Panc1 (cell line): ENCODE measurements around the gene SLC8B1. TPM values are rescaled to one million over a fixed set of nuclear protein-coding genes. Genes with fewer than 3 reads are reported as not detected.

Source experiments
- ATAC-seq: fragments of 200-7000 bp; cut with Tn5 transposase; 2 replicates; pipeline ENCODE4 v1.9.1; 2020; ENCODE audit warnings: mild to moderate bottlenecking, moderate library complexity
- BruUV-seq: library from RNA; stranded (reverse); fragments of 400-500 nt; replicated peaks from 2 replicates; lab custom pipeline; 2021; lab: Mats Ljungman, UMichigan
- CTCF ChIA-PET: fragments of 300-600 bp; sonication (Branson Sonifier 250); formaldehyde crosslinking; loops from one replicate; lab custom pipeline; 2022; ENCODE audit warnings: antibody characterized with exemption; lab: Charles Lee
- POLR2A ChIA-PET: fragments of 300-600 bp; sonication (Branson Sonifier 250); formaldehyde crosslinking; loops from one replicate; lab custom pipeline; 2022; ENCODE audit warnings: antibody characterized with exemption; lab: Charles Lee
- DNase-seq: peaks from one replicate; pipeline ENCODE4 v3.0.0-alpha.2; 2010; ENCODE audit warnings: low read depth, low spot score
- H3K27ac ChIP-seq: 2 replicates; pipeline ENCODE4 v1.5.1; 2011; ENCODE audit warnings: mild to moderate bottlenecking, low read length, inconsistent platforms
- H3K27me3 ChIP-seq: fragments of 200-500 bp; sonication (Bioruptor generic); 2 replicates; pipeline ENCODE4 v1.6.0; 2014; ENCODE audit warnings: low read length, inconsistent platforms; ENCODE audit not compliant: control insufficient read depth, insufficient read depth
- H3K36me3 ChIP-seq: fragments of 200-500 bp; sonication (Bioruptor generic); 2 replicates; pipeline ENCODE4 v1.5.1; 2014; ENCODE audit warnings: inconsistent platforms, mild to moderate bottlenecking, low read length, moderate library complexity; ENCODE audit not compliant: control insufficient read depth, insufficient read depth
- H3K4me1 ChIP-seq: 2 replicates; pipeline ENCODE4 v1.5.1; 2011; ENCODE audit warnings: inconsistent platforms, mild to moderate bottlenecking, low read length, moderate library complexity; ENCODE audit not compliant: control insufficient read depth, insufficient read depth
- H3K4me3 ChIP-seq, 2 experiments: 2 replicates each; pipeline ENCODE4 v1.5.1; 2011 to 2012; ENCODE audit warnings: low read depth in 2 of 2, low read length in 2 of 2, mild to moderate bottlenecking in 2 of 2, inconsistent platforms in 1 of 2, moderate library complexity in 1 of 2
- H3K9me3 ChIP-seq: fragments of 200-500 bp; sonication (Bioruptor generic); 2 replicates; pipeline ENCODE4 v1.5.1; 2014; ENCODE audit warnings: low read depth, mild to moderate bottlenecking, inconsistent platforms, low read length, moderate library complexity; ENCODE audit not compliant: control insufficient read depth, insufficient read depth
- POLR2AphosphoS5 ChIP-seq: IDR thresholded peaks from 2 replicates; pipeline ENCODE4 v1.6.1; 2012; ENCODE audit warnings: mild to moderate bottlenecking, low read depth, low read length, moderate library complexity
- SIN3A ChIP-seq: IDR thresholded peaks from 2 replicates; pipeline ENCODE4 v1.6.1; 2012; ENCODE audit warnings: low read depth, mild to moderate bottlenecking, low read length, moderate library complexity, borderline replicate concordance; ENCODE audit not compliant: insufficient read depth
- TCF7L2 ChIP-seq: IDR thresholded peaks from 2 replicates; pipeline ENCODE4 v1.6.1; 2011; ENCODE audit warnings: mild to moderate bottlenecking, low read depth, low read length, inconsistent platforms
- in situ Hi-C: cut with HindIII; loops from 2 replicates; pipeline ENCODE4 v1.10.0; 2016; ENCODE audit warnings: low sequenced_read_pairs, low pct_unique_long_range_greater_than_20kb
- intact Hi-C: fragments of 100-400 bp; cut with micrococcal nuclease; formaldehyde crosslinking; loops from one replicate; pipeline ENCODE4 v1.10.0; 2022; ENCODE audit not compliant: unreplicated experiment
- total RNA-seq: library from RNA; stranded (reverse); gene quantifications from one replicate; pipeline ENCODE4 v1.2.1, GENCODE V29; 2021; ENCODE audit not compliant: unreplicated experiment
- TF ChIP-seq, protein P1 (sequence below), 2 experiments: IDR thresholded peaks; 2 replicates each; pipeline ENCODE4 v1.6.1; 2011 to 2012; ENCODE audit warnings: low read depth in 2 of 2, control low read depth in 1 of 2, low read length in 1 of 2, mild to moderate bottlenecking in 1 of 2, moderate library complexity in 1 of 2; ENCODE audit not compliant: insufficient read depth in 1 of 2
- TF ChIP-seq, protein P2 (sequence below): fragments of 450-650 bp; IDR thresholded peaks from 2 replicates; pipeline ENCODE4 v1.5.1; 2017; ENCODE audit warnings: mild to moderate bottlenecking

Gene SLC8B1
- total RNA-seq, 1 experiment from 2014 or later, result 26.7 TPM

DNA sequence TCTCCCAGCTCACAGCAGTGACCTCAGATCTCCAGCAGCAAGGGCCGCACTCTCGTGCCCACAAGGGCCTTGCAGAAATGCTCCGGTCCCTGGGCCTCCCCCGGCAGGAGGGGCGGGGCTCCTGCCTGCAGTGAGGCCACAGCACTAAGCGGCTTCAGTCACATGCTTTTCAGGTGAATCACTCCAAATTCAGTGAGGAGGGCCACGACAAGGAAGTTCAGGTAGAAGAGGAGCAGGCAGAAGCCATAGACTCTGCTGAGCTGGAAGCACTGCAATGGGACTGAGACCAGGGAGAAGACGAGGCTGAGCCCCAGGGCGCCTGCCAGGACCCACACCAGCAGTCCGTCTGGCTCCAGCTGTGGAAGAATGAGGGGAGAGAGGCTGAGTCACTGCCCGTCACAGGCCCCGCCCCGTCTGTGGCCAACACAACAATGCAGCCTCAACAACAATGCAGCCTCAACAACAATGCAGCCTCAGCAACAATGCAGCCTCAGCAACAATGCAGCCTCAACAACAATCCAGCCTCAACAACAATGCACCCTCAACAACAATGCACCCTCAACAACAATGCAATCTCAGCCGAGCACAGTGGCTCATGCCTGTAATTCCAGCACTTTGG is 35.2 kb downstream of the SLC8B1 start:
- ATAC-seq (peak; percentile 83), DNase-seq (peak; percentile 28)
- no peak overlapping the region for H3K4me3 ChIP-seq
- POLR2A ChIA-PET, result no interaction called here
- peaks cover 8% of the 10 kb centered on the region for H3K4me1 ChIP-seq
- TF ChIP-seq TCF7L2 (no peak), SIN3A (no peak), POLR2AphosphoS5 (no peak)
- TF ChIP-seq, protein P1, sequence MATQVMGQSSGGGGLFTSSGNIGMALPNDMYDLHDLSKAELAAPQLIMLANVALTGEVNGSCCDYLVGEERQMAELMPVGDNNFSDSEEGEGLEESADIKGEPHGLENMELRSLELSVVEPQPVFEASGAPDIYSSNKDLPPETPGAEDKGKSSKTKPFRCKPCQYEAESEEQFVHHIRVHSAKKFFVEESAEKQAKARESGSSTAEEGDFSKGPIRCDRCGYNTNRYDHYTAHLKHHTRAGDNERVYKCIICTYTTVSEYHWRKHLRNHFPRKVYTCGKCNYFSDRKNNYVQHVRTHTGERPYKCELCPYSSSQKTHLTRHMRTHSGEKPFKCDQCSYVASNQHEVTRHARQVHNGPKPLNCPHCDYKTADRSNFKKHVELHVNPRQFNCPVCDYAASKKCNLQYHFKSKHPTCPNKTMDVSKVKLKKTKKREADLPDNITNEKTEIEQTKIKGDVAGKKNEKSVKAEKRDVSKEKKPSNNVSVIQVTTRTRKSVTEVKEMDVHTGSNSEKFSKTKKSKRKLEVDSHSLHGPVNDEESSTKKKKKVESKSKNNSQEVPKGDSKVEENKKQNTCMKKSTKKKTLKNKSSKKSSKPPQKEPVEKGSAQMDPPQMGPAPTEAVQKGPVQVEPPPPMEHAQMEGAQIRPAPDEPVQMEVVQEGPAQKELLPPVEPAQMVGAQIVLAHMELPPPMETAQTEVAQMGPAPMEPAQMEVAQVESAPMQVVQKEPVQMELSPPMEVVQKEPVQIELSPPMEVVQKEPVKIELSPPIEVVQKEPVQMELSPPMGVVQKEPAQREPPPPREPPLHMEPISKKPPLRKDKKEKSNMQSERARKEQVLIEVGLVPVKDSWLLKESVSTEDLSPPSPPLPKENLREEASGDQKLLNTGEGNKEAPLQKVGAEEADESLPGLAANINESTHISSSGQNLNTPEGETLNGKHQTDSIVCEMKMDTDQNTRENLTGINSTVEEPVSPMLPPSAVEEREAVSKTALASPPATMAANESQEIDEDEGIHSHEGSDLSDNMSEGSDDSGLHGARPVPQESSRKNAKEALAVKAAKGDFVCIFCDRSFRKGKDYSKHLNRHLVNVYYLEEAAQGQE (IDR thresholded peaks at IDR 0.05; ENCODE audit: insufficient read depth in 1 of 2, low read depth in 2 of 2, low read length in 1 of 2), result no peak
- TF ChIP-seq, protein P2, sequence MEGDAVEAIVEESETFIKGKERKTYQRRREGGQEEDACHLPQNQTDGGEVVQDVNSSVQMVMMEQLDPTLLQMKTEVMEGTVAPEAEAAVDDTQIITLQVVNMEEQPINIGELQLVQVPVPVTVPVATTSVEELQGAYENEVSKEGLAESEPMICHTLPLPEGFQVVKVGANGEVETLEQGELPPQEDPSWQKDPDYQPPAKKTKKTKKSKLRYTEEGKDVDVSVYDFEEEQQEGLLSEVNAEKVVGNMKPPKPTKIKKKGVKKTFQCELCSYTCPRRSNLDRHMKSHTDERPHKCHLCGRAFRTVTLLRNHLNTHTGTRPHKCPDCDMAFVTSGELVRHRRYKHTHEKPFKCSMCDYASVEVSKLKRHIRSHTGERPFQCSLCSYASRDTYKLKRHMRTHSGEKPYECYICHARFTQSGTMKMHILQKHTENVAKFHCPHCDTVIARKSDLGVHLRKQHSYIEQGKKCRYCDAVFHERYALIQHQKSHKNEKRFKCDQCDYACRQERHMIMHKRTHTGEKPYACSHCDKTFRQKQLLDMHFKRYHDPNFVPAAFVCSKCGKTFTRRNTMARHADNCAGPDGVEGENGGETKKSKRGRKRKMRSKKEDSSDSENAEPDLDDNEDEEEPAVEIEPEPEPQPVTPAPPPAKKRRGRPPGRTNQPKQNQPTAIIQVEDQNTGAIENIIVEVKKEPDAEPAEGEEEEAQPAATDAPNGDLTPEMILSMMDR, result no peak
- no peaks in the 10 kb centered on the region for H3K9me3 ChIP-seq
- H3K27ac ChIP-seq, result no peak overlapping the region
- H3K36me3 ChIP-seq, result no peaks in the 10 kb centered on the region
- BruUV-seq, result no TSS peak
- intact Hi-C loops, result no loop called here
- CTCF ChIA-PET, result no interaction called here
- in situ Hi-C loops, result no loop called here
- no peaks in the 10 kb centered on the region for H3K27me3 ChIP-seq

- ChIA-PET CTCF (no interaction called here), POLR2A (no interaction called here)
- BruUV-seq, result no TSS peak
- DNase-seq (no peak), ATAC-seq (no peak)
- intact Hi-C loops (no loop called here), in situ Hi-C loops (no loop called here)
- peaks cover 8% of the 10 kb centered on the region for H3K4me1 ChIP-seq
- H3K36me3 ChIP-seq, result no peaks in the 10 kb centered on the region
- TF ChIP-seq SIN3A (no peak), POLR2AphosphoS5 (no peak), TCF7L2 (no peak)
- TF ChIP-seq, protein P1 (IDR thresholded peaks at IDR 0.05; ENCODE audit: insufficient read depth in 1 of 2, low read depth in 2 of 2, low read length in 1 of 2), result no peak
- TF ChIP-seq, protein P2, result no peak
- no peaks in the 10 kb centered on the region for H3K9me3 ChIP-seq
- no peak overlapping the region for H3K27ac ChIP-seq
- H3K4me3 ChIP-seq, result no peak overlapping the region
- no peaks in the 10 kb centered on the region for H3K27me3 ChIP-seq
Measured at GRCh38 chr12:113298861-113299545, 35.9 kb downstream of the SLC8B1 start.
